ENCODE measurements around the gene LTBP1.

Gene LTBP1

GRCh38 chr2:33369191-33369590, 422.4 kb downstream of the LTBP1 start:
- no peaks in the 10 kb centered on the region for H3K4me1 ChIP-seq
- no peaks in the 10 kb centered on the region for H3K36me3 ChIP-seq
- no peak overlapping the region for H3K4me2 ChIP-seq
- H4K20me1 ChIP-seq, result no peaks in the 10 kb centered on the region
- H3K9me3 ChIP-seq, result no peaks in the 10 kb centered on the region
- H3K9ac ChIP-seq, result no peak overlapping the region
- H3K4me3 ChIP-seq, result no peak overlapping the region
- no peak overlapping the region for H3K27ac ChIP-seq
- no peaks in the 10 kb centered on the region for H3K27me3 ChIP-seq
- TF ChIP-seq Cebpa-rat (IDR thresholded peaks at IDR 0.05), result no peak

DNA sequence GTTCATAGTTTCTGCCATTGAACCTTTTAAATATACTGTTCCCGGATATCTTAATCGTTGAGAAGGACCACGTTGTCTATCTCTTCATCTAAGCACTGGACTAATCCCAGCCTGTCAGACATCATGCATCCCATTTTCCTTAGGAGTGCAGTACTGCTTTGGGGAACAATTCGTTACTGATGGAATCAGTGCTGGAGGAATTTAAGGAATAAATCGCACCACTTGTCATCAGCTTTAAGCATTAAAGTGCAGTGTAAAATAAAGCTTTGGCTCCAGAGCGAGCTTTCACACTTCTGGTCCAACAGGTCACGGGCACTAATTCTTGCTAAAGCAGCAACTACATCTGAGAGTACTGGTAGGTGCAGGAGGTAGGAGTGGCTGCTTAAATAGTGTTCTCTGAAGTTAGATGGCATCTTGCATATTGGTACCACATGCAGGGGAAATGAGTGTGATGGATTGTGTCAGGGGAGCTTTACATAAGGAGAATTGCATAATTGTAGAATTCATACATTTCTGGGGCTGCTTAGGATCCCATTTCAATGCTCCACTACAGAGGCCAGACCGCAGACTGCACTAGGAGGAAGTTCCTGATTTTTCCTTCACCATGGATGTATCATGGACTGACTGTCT, 424.0 kb downstream of the LTBP1 start:
- Histone ChIP-seq H3K9me3 (no peaks in the 10 kb centered on the region), H3K27ac (no peak overlapping the region), H3K9ac (no peak overlapping the region), H3K4me2 (no peak overlapping the region), H3K27me3 (no peaks in the 10 kb centered on the region), H3K4me3 (no peak overlapping the region), H4K20me1 (no peaks in the 10 kb centered on the region), H3K36me3 (no peaks in the 10 kb centered on the region), H3K4me1 (no peaks in the 10 kb centered on the region)
- TF ChIP-seq Cebpa-rat (IDR thresholded peaks at IDR 0.05), result no peak

- Histone ChIP-seq H3K27me3 (no peaks in the 10 kb centered on the region), H3K4me3 (no peak overlapping the region), H3K27ac (no peak overlapping the region), H3K4me2 (no peak overlapping the region), H3K9ac (no peak overlapping the region), H3K4me1 (no peaks in the 10 kb centered on the region), H3K36me3 (no peaks in the 10 kb centered on the region), H3K9me3 (no peaks in the 10 kb centered on the region), H4K20me1 (no peaks in the 10 kb centered on the region)
- no peak for TF ChIP-seq Cebpa-rat (IDR thresholded peaks at IDR 0.05)
These were observed 424.7 kb downstream of the LTBP1 start for GRCh38 chr2:33371304-33372090.

DNA sequence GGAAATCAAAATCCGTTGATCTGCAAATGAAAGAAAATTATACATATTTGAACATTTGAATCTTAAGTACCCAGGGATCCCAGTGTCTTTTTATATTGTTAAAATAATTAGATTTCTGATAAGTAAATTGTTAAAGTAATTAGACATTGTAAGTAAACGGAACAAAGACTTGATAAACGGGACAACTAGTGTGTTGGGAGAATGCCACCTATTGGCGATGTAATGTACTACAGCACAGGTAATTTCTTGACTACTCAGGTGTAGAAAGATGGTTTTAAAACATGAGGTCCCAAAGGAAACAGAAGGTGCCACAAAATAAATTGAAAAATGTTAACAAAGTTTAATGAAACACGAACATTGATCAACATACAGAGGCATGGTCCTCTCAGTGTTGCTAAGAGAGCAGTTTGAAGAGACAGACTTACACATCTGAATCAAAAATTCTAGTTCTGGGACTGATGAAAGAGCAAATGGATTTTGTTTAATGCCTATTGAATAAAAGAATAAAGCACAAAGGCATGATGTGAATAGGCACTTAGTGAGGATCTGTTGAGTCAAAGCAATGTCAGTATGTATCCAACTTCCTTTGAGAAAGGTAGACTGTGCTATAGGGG, 426.3 kb downstream of the LTBP1 start:
- H3K9ac ChIP-seq, result no peak overlapping the region
- no peak for TF ChIP-seq Cebpa-rat (IDR thresholded peaks at IDR 0.05)
- H3K27me3 ChIP-seq, result no peaks in the 10 kb centered on the region
- H3K4me3 ChIP-seq, result no peak overlapping the region
- H3K36me3 ChIP-seq, result no peaks in the 10 kb centered on the region
- no peak overlapping the region for H3K4me2 ChIP-seq
- no peaks in the 10 kb centered on the region for H3K9me3 ChIP-seq
- H4K20me1 ChIP-seq, result no peaks in the 10 kb centered on the region
- no peaks in the 10 kb centered on the region for H3K4me1 ChIP-seq
- no peak overlapping the region for H3K27ac ChIP-seq

- Histone ChIP-seq H3K27me3 (no peaks in the 10 kb centered on the region), H3K4me3 (no peak overlapping the region), H3K4me1 (no peaks in the 10 kb centered on the region), H3K4me2 (no peak overlapping the region), H3K9ac (no peak overlapping the region), H3K9me3 (no peaks in the 10 kb centered on the region), H3K36me3 (no peaks in the 10 kb centered on the region), H4K20me1 (no peaks in the 10 kb centered on the region), H3K27ac (no peak overlapping the region)
- no peak for TF ChIP-seq Cebpa-rat (IDR thresholded peaks at IDR 0.05)
These were observed 427.2 kb downstream of the LTBP1 start for GRCh38 chr2:33373986-33374385.

- Histone ChIP-seq H3K27ac (no peak overlapping the region), H3K4me3 (no peak overlapping the region), H4K20me1 (no peaks in the 10 kb centered on the region), H3K27me3 (no peaks in the 10 kb centered on the region), H3K36me3 (no peaks in the 10 kb centered on the region), H3K4me2 (no peak overlapping the region), H3K9me3 (no peaks in the 10 kb centered on the region), H3K9ac (no peak overlapping the region), H3K4me1 (no peaks in the 10 kb centered on the region)
- TF ChIP-seq Cebpa-rat (IDR thresholded peaks at IDR 0.05), result no peak
These were observed 428.3 kb downstream of the LTBP1 start for GRCh38 chr2:33375054-33375453.

DNA sequence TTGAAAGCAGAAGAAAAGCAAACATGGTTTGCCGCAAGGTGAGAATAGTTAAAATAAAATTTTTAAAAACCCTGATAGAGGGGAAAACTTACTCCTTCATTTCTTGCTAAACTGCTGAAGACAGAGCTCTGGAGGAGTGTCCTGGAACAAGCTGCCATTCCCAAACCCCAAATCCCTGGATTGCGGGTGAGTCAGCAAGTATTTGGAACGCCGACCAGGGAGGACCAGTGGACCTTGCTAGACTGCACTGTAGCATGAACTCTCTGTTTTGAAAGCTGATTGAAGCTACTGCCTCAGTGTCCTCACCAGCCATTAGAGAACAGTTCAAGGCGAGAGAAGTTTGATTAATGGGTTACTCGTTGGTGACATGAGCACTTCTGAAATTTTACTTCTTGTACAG, 430.3 kb downstream of the LTBP1 start:
- Histone ChIP-seq H3K9ac (no peak overlapping the region), H3K4me1 (no peaks in the 10 kb centered on the region), H3K4me3 (no peak overlapping the region), H3K36me3 (no peaks in the 10 kb centered on the region), H3K27me3 (no peaks in the 10 kb centered on the region), H3K9me3 (no peaks in the 10 kb centered on the region), H3K4me2 (no peak overlapping the region), H3K27ac (no peak overlapping the region), H4K20me1 (no peaks in the 10 kb centered on the region)
- TF ChIP-seq Cebpa-rat (IDR thresholded peaks at IDR 0.05), result no peak

DNA sequence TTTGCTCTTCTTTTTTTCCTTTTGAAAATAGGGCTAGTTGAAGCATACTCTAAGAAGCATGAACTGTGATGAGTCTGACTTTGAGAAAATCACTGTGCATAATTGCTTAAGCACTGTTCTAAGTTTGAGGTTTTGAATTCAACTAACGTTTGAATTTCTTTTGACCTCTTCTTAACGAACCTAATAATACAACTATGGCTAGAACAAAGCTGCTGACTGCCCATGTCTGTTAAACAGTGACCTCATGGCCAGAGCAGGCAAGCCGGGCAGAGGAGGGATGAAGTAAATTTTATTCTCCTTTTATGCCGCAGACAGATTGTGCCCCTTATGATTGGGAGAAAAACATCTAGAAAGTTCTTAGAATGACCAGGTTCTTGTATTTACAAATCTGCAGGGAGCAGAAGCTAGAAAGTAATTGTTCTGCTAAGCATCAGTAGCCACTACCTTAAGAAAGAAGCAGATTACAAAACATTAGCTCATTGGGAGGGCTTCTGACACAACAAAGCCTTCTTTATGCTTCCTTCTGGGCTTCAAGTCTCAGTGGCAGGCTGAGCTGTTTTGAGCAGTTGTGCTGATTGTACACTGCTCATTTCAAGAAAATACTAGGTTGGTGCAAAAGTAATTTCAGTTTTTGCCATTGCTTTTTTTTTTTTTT, 431.9 kb downstream of the LTBP1 start:
- Histone ChIP-seq H3K9me3 (no peaks in the 10 kb centered on the region), H3K4me2 (no peak overlapping the region), H3K27me3 (no peaks in the 10 kb centered on the region), H3K4me1 (no peaks in the 10 kb centered on the region), H3K4me3 (no peak overlapping the region), H4K20me1 (no peaks in the 10 kb centered on the region), H3K36me3 (no peaks in the 10 kb centered on the region), H3K27ac (no peak overlapping the region), H3K9ac (no peak overlapping the region)
- no peak for TF ChIP-seq Cebpa-rat (IDR thresholded peaks at IDR 0.05)

DNA sequence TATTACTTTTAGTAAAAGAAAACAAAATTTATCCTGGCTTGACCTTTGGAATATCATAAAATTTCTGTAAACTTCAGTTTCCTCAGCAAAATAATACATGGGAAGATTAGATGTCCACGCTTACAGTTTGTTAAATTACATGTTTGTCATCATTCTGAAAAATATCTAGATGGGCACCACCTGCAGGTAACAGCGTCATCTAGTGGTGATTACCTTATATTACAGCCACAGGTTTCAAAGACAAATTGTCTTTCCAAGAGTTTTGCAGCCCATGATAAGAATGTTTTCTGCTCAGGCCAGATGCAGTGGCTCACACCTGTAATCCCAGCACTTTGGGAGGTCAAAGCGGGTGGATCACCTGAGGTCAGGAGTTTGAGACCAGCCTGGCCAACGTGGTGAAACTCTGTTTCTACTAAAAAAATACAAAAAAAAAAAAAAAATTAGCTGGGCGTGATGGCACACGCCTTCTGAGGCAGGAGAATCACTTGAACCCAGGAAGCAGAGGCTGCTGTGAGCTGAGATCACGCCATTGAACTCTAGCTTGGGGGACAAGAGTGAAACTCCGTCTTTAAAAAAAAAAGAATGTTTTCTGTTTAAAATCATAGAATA, 433.4 kb downstream of the LTBP1 start:
- H3K27me3 ChIP-seq, result no peaks in the 10 kb centered on the region
- no peak overlapping the region for H3K4me3 ChIP-seq
- H3K4me2 ChIP-seq, result no peak overlapping the region
- no peaks in the 10 kb centered on the region for H3K9me3 ChIP-seq
- no peaks in the 10 kb centered on the region for H4K20me1 ChIP-seq
- no peaks in the 10 kb centered on the region for H3K4me1 ChIP-seq
- no peak overlapping the region for H3K9ac ChIP-seq
- TF ChIP-seq Cebpa-rat (IDR thresholded peaks at IDR 0.05), result no peak
- no peak overlapping the region for H3K27ac ChIP-seq
- no peaks in the 10 kb centered on the region for H3K36me3 ChIP-seq

Measured in BLaER1 (cell line).